NOMO-1 treated with DMSO at 0.1 percent for 48 hours (cell line): ENCODE measurements around the gene TRIM71.
"Not testable (repeated sequence)": the region's sequence is repeated elsewhere in the genome, so short reads cannot be mapped to it uniquely, and the experiment has no call there.

Experiments used
- DNase-seq: peaks from one replicate; lab custom pipeline; 2025; ENCODE audit not compliant: unreplicated experiment; lab: John Stamatoyannopoulos, UW

Gene TRIM71

DNA sequence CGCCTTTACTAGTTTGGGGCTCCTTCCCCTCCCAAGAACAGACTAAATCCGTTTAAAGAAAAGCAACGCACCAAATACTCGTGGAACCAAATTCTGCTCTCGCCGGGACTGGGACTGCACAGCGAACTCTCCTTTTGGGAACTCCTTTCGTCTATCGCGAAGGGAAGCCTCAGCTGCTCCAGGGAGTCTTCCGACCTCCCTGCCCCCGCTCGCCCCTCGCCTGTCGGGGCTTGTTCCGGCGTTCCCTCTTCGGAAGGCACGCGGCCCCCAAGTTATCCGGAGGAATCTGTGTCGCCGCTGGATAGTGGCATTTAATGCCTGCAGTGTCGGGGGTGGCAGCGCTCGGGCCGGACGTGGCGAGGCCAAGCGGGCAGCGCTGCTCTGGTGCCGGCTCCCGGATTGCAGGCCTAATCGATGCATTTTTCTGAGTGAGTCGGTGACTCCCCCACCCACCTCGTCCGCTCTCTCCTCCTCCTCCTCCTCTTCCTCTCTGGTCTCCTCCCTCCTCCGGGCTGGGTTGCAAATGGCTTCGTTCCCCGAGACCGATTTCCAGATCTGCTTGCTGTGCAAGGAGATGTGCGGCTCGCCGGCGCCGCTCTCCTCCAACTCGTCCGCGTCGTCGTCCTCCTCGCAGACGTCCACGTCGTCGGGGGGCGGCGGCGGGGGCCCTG, at the start of gene TRIM71:
Gene TRIM71 (plus strand): TSS at position 440 of the 671 bp plus-strand sequence. CDS start 84 bp downstream, at position 524.
- no peak for DNase-seq

DNA sequence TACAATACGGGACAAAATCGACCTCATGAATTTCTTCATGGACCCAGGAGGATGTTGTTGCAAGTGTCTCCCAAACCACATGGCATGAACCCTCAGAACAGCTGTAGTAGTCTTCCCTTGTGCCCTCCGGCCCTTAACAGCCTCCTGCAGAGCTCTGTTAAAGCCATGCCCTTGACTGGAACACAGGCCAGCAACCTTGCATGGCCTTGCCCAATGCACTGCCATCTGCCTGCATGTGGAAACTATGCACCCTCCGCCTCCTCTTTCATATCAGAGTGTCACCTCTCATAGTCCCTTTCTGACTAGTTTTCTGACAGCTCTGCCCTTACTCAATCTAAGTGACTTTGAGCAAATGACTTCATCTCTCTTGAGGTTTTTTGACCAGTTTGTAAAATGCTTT, 39.4 kb upstream of the TRIM71 start:
- DNase-seq, result no peak

DNA sequence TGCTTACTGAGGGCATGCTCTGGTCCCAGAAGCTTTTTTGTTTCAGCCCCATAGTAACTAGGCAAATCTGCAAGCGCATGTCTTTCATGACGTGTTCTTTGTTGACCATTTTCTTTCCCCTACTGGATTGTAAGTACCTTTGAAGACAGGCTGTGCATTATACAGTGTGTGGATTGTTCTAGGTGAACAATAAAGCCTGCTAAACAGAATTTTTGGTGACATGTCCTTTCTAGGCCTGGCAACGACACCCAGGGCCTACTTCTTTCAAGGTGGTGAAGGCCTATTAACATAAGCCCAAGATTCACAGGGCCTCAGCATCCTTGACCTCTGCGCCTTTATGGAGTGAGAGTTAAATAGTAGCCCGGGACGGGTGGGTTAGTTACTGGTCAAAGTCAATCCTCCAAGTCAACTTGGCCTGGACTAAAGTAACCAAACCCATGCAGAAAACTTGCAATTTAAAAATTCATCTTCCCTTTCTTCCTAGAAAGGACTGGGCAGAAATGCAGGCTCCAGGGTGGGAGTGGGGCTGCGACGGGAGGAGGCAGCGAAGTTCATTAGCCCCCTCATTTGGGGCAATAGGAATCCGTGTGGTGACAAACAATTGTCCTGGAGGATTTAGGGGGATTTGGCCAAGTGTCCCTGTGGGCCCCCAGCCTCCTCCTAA, 37.6 kb upstream of the TRIM71 start:
- no peak for DNase-seq

DNA sequence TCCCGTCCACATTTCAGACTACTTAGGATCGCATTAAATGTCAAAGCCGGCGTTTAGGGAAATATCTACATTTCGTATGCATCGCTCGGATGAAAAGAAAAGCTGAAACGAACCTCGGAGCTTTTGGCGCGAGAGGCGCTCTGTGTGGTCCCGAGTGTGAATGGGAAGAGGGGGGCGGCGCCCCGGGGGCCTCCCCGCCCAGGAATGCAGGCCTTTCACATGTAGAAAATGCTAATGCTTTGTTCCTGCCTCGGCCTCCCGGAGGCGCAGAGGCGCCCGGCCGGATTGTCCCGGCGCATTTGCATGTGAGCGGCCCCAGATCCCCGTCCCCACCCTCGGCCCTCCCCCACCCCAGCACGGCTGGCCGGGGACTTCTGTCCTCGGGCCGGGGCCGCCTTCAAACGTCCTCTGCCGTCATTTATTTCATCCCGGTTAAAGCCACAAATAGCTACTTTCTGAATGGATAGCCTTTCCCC, 37.0 kb upstream of the TRIM71 start:
- no peak for DNase-seq

DNA sequence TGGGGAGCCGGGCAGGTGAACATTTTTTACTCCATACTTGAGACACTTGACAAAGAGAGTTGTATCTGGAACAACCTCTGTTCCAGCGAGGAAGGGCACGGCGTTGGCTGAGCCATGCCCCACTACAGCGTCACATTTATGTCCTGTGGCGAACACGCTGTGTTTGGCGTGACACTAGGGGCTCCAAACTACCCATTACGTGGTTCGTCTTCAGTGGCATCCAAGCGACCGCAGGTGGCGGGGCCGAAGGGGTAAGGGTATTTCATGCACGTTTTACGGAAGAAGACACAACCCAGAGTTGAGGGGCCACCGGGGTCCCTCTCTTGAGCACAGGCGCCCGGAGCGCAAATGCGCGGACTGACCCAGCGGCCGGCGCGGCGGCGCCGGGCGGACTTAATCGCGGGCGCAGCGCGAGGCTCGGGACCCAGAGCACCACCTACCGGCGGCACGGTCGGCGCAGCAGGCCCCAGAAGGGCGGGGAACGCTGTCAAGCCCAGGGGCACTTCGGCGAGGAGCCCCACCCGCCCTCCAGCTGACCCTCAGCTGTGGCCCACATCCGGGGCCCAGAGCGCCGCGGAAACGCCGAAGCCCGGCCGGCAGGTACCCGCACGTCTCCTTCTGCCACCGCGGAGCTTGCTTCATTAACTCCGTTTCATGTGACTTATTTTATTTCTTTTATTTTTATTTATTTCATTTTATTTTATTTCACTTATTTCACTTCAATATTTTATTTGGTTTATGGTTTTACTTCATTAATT, 36.4 kb upstream of the TRIM71 start:
- DNase-seq, result peak; percentile 59

DNA sequence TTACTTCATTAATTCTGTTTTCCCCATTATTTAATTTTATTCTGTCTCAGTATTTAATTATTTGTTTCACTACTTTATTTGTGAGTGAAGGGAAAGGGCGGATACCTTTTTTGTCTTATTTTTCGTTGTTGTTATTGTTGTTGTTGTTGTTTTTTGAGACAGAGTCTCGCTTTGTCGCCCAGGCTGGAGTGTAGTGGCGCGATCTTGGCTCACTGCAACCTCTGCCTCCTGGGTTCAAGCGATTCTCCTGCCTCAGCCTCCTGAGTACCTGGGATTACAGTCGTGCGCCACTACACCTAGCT, 35.9 kb upstream of the TRIM71 start:
- DNase-seq, result not testable (repeated sequence)

DNA sequence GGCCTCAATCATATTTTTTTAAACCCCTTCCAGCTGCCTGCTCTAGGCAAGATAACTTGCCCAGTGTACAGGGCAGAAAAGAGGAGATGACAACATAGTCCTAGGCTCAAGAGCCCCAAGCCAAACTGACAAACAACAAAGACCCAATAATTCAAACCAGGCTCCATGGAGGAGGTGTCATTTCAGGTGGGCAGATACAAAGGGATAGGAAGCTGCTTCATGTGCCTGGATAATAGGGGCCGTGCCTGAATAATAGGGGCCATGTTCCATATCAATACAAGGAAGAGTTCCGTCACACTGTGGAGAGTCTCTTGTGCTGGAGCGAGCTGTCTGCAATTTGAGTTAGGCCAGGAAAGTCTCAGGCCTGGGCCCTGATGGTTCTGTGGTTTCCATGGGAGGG, 35.4 kb upstream of the TRIM71 start:
- DNase-seq, result no peak

DNA sequence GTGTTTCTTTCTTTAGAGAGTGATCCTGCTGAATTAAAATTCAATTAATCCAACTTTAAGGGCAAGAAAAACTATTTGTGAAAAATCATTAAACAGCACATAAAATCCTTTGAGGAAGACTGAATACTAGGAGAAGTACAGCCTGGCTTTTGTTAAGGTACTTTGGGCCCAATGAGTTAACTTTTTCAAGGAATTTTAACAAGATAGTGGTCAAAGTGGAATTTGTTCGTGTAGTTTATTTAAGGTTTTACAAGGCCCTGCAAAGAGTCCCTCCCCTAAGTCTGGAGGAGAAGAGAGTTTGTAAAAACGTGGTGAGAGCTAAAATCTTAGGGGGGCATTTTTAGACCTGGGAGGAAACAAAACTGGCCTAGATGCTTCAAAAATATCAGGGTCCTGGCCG, 26.0 kb upstream of the TRIM71 start:
- DNase-seq, result no peak

DNA sequence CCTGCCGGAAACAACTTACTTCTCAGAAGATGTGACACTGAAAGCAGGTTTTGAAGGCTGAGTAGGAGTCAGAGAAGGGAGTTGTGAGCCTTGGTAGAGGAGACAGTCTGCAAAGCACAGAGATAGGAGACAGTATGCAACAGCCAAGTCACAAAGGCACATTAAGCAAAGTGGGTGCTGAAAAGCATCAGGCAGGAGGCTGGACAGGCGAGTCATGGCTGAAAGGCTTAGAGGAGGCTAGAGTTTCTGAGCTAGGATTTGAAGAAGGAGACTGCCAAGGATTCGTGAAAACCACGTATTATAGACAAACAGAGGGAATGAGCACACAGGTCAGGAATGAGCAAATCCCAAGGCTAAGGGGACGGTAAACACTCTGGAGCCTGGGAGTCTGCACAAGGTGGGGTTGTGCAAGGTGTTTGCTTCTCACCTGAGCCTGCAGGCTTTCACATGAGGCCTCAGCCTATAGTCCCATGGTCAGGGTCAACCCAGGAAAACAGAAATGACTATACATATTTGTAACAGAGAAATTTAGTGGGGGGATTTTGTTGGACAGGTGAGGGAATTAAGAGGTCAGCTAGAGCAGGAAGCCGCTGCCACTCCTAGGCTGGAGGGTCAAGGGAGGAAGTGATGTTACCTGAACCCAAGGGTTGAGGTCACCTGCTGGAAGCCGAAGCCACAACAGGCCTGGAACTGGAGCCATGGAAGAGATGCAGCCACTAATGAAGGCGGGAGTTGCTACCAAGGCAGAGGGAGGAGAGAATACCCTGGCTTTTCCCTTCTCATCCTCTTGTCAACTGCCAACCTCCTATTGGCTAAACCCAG, 23.1 kb upstream of the TRIM71 start:
- DNase-seq, result no peak

DNA sequence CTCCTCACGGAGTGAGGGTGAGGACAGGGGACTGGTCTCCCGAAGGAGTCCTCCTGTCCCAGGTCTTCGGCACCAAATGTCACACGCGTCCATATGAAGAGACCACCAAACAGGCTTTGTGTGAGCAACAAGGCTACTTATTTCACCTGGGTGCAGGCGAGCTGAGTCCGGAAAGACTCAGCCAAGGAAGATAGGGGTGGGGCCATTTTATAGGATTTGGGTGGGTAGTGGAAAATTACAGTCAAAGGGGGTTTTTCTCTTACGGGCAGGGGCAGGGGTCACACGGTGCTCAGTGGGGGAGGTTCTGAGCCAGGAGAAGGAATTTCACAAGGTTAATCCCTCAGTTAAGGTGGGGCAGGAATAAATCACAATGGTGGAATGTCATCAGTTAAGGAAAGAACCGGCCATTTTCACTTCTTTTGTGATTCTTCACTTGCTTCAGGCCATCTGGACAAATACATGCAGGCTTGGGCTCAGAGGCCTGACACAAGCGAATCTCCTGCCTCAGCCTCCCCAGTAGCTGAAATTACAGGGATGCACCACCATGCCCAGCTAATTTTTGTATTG, 21.3 kb upstream of the TRIM71 start:
- not testable (repeated sequence) for DNase-seq

DNA sequence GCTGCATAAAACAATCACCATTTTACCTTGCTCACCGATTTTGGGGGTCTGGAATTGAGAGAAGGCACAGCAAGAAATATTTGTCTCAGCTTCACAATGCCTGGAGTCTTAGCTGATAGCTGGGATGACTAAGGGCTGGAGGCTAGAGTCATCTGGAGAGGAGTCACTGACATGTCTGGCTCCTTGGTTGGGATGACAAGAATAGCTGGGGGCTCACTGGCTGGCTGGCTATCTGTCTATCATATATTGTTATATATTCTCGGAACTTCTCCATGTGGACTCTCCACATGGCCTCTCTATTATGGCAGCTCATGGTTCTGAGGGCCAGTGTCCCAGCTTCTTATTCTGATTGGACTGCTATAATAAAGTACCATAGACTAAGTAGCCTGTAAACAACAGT, 20.0 kb upstream of the TRIM71 start:
- no peak for DNase-seq

DNA sequence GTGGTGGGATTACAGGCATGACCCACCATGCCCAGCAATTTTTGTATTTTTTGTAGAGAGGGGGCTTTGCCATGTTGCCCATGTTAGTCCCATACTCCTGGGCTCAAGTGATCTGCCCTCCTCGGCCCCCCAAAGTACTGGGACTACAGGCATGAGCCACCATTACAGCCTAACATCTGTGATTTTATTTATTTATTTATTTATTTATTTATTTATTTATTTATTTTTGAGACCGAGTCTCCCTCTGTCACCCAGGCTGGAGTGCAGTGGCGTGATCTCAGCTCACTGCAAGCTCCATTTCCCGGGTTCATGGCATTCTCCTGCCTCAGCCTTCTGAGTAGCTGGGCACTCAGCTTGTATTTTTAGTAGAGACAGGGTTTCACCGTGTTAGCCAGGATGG, 16.4 kb upstream of the TRIM71 start:
- not testable (repeated sequence) for DNase-seq

DNA sequence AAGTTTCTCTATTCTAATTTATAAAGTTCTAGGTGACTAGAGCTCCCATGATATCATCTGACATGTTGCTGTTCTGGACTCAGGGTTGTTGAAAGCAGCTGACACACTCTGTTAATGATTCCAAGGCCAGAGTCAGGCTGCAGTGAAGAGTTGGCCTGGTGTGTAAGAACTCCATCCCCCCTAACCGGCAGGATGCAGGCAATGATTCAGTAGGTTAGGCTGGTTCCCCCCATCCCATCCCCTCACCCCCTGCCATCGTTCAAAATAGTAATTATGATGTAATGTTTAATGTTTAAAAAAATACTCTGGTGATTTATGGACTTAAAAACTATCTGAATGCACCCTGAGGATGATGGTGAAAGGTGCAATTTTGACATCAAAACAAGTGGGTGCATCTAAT, 4.6 kb upstream of the TRIM71 start:
- DNase-seq, result no peak

DNA sequence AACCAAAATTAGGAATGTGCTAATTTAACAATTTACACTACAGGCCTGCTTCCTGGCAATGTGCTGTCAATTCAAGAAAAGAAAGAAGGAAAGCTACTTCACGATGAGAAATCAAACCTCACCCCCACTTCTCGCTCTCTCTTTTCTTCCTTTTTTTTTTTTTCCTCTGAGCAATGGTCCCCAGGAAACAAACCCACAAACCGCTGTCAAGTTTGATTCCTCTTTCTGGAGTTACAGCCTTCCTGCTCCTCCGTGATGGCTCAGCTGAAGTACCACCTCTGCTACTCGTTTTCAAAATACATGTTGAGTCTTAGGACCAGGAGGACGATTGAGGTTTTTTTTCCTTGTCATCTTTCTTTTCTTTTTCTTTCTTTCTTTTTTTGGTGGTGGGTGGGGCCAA, 3.4 kb upstream of the TRIM71 start:
- DNase-seq, result peak; percentile 95

DNA sequence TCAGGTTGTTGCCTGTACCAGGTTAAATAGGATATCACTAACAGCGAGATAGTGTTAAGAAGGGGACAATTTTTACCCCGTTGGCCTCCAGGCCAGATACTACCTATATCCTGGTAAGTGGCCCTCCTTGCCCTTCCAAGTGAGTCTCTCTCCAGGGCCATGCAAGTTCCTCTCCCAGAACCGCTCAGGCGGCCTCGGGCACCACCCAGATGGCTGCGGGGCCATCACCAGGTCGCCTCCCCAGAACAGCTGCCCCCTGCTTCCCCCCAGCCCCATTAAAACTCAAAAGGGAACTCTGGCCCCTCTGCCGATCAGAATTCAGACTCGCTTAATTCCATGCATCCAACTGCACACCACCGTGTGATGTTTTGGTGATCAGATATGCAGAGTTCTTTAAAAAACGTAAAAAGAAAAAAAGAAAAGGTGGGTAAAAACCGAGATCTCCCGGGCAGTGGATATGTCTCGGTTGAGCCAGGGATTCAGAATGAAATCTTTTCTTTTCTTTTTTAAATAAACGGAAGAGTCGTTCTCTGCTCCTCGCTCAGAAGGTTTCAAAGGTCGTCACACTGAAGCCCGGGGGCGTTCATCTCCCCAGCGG, 1.9 kb upstream of the TRIM71 start:
- no peak for DNase-seq

DNA sequence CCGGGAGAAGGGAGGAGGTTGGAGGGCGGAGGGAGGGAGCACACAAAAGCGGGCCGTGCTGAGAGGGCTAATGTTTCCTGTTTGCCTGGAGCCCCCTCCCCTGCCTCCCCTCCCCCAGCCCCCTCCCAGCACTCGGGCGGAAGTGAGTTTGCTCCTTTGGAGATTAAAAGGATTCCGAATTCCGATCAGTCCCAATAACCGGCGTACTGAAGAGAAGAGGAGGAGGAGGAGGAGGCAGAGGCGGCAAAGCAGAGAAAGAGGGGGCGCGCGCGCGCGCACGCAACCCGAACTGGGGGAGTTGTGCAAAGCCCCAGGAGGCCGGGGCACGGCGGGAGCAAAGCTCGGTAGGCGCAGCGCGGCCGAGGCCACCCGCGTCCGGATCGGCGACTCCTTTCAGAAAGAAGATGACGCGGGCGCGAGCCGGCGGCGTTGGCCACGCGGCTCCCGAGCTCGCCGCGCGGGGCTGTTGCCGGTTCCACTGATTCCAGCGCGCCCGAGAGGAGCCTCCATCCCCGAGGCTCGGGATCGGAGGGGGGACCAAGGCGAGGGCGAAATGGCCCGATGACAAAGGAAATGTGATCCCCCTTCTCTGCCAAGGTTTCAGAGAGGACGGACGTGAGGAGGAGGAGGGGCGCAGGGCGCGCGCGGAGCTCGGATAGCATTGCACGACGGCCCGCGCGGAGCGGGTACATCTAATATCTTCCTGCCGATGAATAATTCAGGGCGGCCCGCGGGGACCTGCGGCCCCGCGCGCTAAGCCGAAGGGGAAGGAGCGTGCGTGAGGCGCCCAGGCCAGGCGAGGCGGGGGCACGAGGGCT, 1.1 kb upstream of the TRIM71 start:
- DNase-seq, result no peak

DNA sequence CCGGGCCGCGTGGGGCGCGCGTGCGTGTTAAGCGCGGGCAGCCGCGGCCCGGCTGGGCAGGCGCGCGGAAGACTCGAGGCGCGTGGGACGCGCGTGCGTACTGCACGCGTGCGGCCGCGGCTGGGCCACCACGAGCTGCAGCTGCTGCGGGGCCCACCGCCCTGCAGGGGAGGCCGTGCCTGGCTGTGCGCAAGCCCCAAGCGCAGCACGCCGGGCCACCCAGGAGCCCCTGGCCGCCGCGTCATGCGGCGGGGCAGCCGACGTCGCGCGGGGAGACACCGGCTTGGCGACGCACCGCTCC, 590 bp upstream of the TRIM71 start:
- DNase-seq, result no peak

DNA sequence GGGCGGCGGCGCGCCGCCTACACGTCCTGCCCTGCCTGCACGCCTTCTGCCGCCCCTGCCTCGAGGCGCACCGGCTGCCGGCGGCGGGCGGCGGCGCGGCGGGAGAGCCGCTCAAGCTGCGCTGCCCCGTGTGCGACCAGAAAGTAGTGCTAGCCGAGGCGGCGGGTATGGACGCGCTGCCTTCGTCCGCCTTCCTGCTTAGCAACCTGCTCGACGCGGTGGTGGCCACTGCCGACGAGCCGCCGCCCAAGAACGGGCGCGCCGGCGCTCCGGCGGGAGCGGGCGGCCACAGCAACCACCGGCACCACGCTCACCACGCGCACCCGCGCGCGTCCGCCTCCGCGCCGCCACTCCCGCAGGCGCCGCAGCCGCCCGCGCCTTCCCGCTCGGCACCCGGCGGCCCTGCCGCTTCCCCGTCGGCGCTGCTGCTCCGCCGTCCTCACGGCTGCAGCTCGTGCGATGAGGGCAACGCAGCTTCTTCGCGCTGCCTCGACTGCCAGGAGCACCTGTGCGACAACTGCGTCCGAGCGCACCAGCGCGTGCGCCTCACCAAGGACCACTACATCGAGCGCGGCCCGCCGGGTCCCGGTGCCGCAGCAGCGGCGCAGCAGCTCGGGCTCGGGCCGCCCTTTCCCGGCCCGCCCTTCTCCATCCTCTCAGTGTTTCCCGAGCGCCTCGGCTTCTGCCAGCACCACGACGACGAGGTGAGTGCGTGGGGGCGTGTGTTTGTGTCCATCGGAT, 602 bp downstream of the TRIM71 start:
- no peak for DNase-seq

DNA sequence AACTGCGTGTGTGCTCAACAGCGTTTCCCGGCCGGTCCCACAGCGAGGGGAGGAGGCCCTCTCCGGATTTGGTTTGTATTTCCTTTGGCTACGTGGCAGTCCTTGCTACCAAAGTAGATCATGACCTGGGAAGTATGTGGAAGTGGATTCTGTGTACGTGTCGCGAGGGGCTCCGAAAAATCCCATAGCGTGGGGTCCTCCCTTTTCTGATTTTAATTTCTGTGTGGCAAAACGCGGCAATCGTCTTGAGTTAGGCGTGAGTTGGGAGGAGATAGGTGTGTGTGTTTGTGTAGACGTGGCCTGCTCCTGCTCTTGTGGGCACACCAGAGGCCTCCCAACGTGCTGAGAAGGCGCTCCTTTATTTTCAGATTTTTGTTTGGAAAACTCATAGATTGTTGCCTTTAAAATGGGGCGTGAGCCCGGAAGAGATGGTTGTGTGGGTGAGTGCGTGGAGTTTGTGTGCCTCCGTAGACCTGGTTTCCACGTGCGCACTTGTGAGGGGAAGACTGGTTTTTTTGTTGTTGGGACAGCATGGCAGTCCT, 1.2 kb downstream of the TRIM71 start:
- DNase-seq, result no peak
